CD14-positive monocyte (primary cell): Measurements from ENCODE around the gene PARK7. TPM values are rescaled to one million over a fixed set of nuclear protein-coding genes. Genes with fewer than 3 reads are reported as not detected.
A peak's percentile ranks its signal among the peaks of the same experiment; 100 is the strongest.

Experiments
- DNase-seq, 3 donors: peaks; one replicate each; pipeline ENCODE4 v3.0.0-alpha.2; 2011 to 2022
- H2AFZ ChIP-seq: 2 replicates; pipeline ENCODE4 v1.6.0; 2012; ENCODE audit warnings: mild to moderate bottlenecking, low read depth, low read length, inconsistent platforms; ENCODE audit not compliant: insufficient read depth, poor library complexity, severe bottlenecking
- H3K27ac ChIP-seq, 2 donors: 1 replicate in 1 of 2; 2 replicates in 1 of 2; pipeline ENCODE4 v1.5.1; 2012 to 2013; ENCODE audit warnings: low read length in 2 of 2, control low read depth in 1 of 2, inconsistent platforms in 1 of 2, low read depth in 1 of 2, mild to moderate bottlenecking in 1 of 2
- H3K27me3 ChIP-seq, 2 donors: one replicate each; pipeline versions ENCODE4 v1.6.0 to v1.6.1; 2011 to 2013; ENCODE audit warnings: low read length in 2 of 2; ENCODE audit not compliant: control insufficient read depth in 2 of 2, insufficient read depth in 2 of 2
- H3K36me3 ChIP-seq, 2 donors: replicated peaks in 1 of 2; 1 replicate in 1 of 2; 2 replicates in 1 of 2; pipeline versions ENCODE4 v1.5.1 to v1.6.1; 2012 to 2013; ENCODE audit warnings: low read length in 2 of 2, control low read depth in 1 of 2, inconsistent platforms in 1 of 2, mild to moderate bottlenecking in 1 of 2; ENCODE audit not compliant: insufficient read depth in 2 of 2, control insufficient read depth in 1 of 2
- H3K4me1 ChIP-seq, 2 donors: 1 replicate in 1 of 2; 2 replicates in 1 of 2; pipeline versions ENCODE4 v1.5.1 to v1.6.1; 2012 to 2013; ENCODE audit warnings: low read length in 2 of 2, control low read depth in 1 of 2, inconsistent platforms in 1 of 2, mild to moderate bottlenecking in 1 of 2, moderate library complexity in 1 of 2; ENCODE audit not compliant: insufficient read depth in 2 of 2, control insufficient read depth in 1 of 2
- H3K4me2 ChIP-seq: replicated peaks from 2 replicates; pipeline ENCODE3; 2012; ENCODE audit warnings: low read length, moderate library complexity, mild to moderate bottlenecking; ENCODE audit not compliant: poor library complexity, severe bottlenecking; ENCODE audit errors: extremely low read depth
- H3K4me3 ChIP-seq, 3 experiments: fragments of 200-600 bp in 1 of 3; sonication (generic) in 1 of 3; replicated peaks in 1 of 3; 1 replicate in 2 of 3; 2 replicates in 1 of 3; pipeline ENCODE4 v1.5.1; 2011 to 2013; ENCODE audit warnings: low read length in 3 of 3, mild to moderate bottlenecking in 3 of 3, control low read depth in 2 of 3, low read depth in 2 of 3, inconsistent platforms in 1 of 3, moderate library complexity in 1 of 3
- H3K79me2 ChIP-seq: 2 replicates; pipeline ENCODE4 v1.6.0; 2012; ENCODE audit warnings: mild to moderate bottlenecking, control low read depth, inconsistent platforms, low read length, moderate library complexity; ENCODE audit not compliant: insufficient read depth
- H3K9ac ChIP-seq: 2 replicates; pipeline ENCODE4 v1.6.0; 2017; ENCODE audit warnings: low read length, mild to moderate bottlenecking; ENCODE audit not compliant: insufficient read depth, poor library complexity, severe bottlenecking
- H3K9me3 ChIP-seq, 2 donors: replicated peaks in 1 of 2; 1 replicate in 1 of 2; 2 replicates in 1 of 2; pipeline versions ENCODE4 v1.5.1 to v1.6.1; 2012 to 2013; ENCODE audit warnings: low read length in 2 of 2, control low read depth in 1 of 2; ENCODE audit not compliant: control insufficient read depth in 1 of 2, insufficient read depth in 1 of 2
- H4K20me1 ChIP-seq: 2 replicates; pipeline ENCODE4 v1.6.0; 2012; ENCODE audit warnings: mild to moderate bottlenecking, low read length, control low read depth, moderate library complexity; ENCODE audit not compliant: insufficient read depth
- H3K27ac Mint-ChIP-seq, 7 donors: one replicate each; pipeline ENCODE4 v1.8.0; 2020; ENCODE audit warnings: mild to moderate bottlenecking in 7 of 7, mixed read lengths in 7 of 7, moderate library complexity in 6 of 7, inconsistent platforms in 2 of 7
- H3K27me3 Mint-ChIP-seq, 3 donors: one replicate each; pipeline ENCODE4 v1.8.0; 2021 to 2022; ENCODE audit warnings: low read depth in 3 of 3, mild to moderate bottlenecking in 3 of 3, mixed read lengths in 3 of 3, moderate library complexity in 3 of 3, inconsistent platforms in 1 of 3
- H3K36me3 Mint-ChIP-seq, 2 donors: one replicate each; pipeline ENCODE4 v1.8.0; 2020; ENCODE audit warnings: mixed read lengths in 2 of 2, inconsistent platforms in 1 of 2, mild to moderate bottlenecking in 1 of 2
- H3K4me1 Mint-ChIP-seq: one replicate; pipeline ENCODE4 v1.8.0; 2020; ENCODE audit warnings: mild to moderate bottlenecking, mixed read lengths
- H3K4me3 Mint-ChIP-seq, 2 donors: one replicate each; pipeline ENCODE4 v1.8.0; 2020; ENCODE audit warnings: mild to moderate bottlenecking in 2 of 2, mixed read lengths in 2 of 2, moderate library complexity in 1 of 2
- H3K9me3 Mint-ChIP-seq, 7 donors: one replicate each; pipeline ENCODE4 v1.8.0; 2020 to 2022; ENCODE audit warnings: mixed read lengths in 7 of 7, mild to moderate bottlenecking in 6 of 7, moderate library complexity in 6 of 7, inconsistent platforms in 2 of 7
- WGBS: methylation state at CpG from one replicate; pipeline ENCODE4 v1.1.5; 2013; ENCODE audit warnings: missing lambda C conversion rate; ENCODE audit not compliant: insufficient coverage; 5-methylcytosine and 5-hydroxymethylcytosine counted together
- intact Hi-C, 2 donors: fragments of 100-400 bp; cut with micrococcal nuclease; formaldehyde crosslinking; loops; one replicate each; pipeline versions ENCODE4 v1.15.0 to v1.15.1; 2023
- polyA minus RNA-seq: library from RNA; depleted of rRNA, polyadenylated mRNA; stranded (reverse); fragments of >200 nt; gene quantifications from 2 replicates; pipeline ENCODE4 v1.2.3, GENCODE V29; 2012
- polyA plus RNA-seq, 3 donors: library from polyadenylated mRNA; depleted of rRNA in 1 of 3; unstranded in 2 of 3; stranded (reverse) in 1 of 3; fragments of 300-500 nt in 2 of 3; fragments of >200 nt in 1 of 3; fragmentation: Illumina TruSeq in 2 of 3; gene quantifications; 1 replicate in 2 of 3; 2 replicates in 1 of 3; pipeline ENCODE4 v1.2.3, GENCODE V29; 2012 to 2021
- total RNA-seq, 12 experiments: library from RNA in 1 of 12; stranded (reverse) in 1 of 12; fragments of 120-200 nt in 1 of 12; gene quantifications; one replicate each; pipeline ENCODE4 v1.2.4 and lab custom pipeline; 2013 to 2026; ENCODE audit warnings: mixed read lengths in 6 of 12, inconsistent platforms in 1 of 12
- TF ChIP-seq, protein P1 (sequence below): fragments of 200-600 bp; IDR thresholded peaks from one replicate; pipeline ENCODE4 v1.8.0; 2022; ENCODE audit warnings: antibody characterized with exemption, mild to moderate bottlenecking

Gene PARK7
- 203 TPM for total RNA-seq (2013)
- polyA plus RNA-seq, result 100 to 1,000 TPM; 116 to 391 (median 353) TPM
- 35.9 and 48.2 TPM in 2 replicates for polyA minus RNA-seq
- total RNA-seq (lab: John Stamatoyannopoulos, UW), result 17.3 to 58.0 (median 42.8) reads per million in 11 experiments

- Histone ChIP-seq H3K79me2 (peaks cover 51% of the 10 kb centered on the region), H3K9ac (peak within 1 kb of the TSS; percentile 94), H3K27ac (peak within 1 kb of the TSS; percentile 88 to 96), H3K4me1 (peaks cover 25 to 29% of the 10 kb centered on the region in 2 donors), H3K4me3 (peak within 1 kb of the TSS; percentile 54 to 93 (median 76)), H3K9me3 (no peaks in the 10 kb centered on the region), H3K36me3 (peaks cover 31 to 35% of the 10 kb centered on the region in 2 donors), H3K4me2 (peak within 1 kb of the TSS; percentile 99), H4K20me1 (peaks cover 17% of the 10 kb centered on the region), H2AFZ (peak within 1 kb of the TSS; percentile 82), H3K27me3 (no peaks in the 10 kb centered on the region)
- Mint-ChIP-seq H3K9me3 (peaks cover 0 to 2% (median 0%) of the 10 kb centered on the region in 7 donors), H3K36me3 (peaks cover 33 to 36% of the 10 kb centered on the region in 2 donors), H3K27ac (peak within 1 kb of the TSS; percentile 95 to 99 (median 98)), H3K4me3 (peak within 1 kb of the TSS; percentile 96 to 99), H3K4me1 (peaks cover 22% of the 10 kb centered on the region), H3K27me3 (peaks cover 0 to 3% (median 0%) of the 10 kb centered on the region in 3 donors)
- DNase-seq, result peak; percentile 99 to 100 (median 99)
- intact Hi-C loops, result loop anchor here (5.0 to 10.0 kb wide), 2 partner anchors 179 to 187 kb away; partner anchors contain the start of genes PER3 (in 1 of the 2) and VAMP3 (in 1 of the 2)
- TF ChIP-seq, protein P1, sequence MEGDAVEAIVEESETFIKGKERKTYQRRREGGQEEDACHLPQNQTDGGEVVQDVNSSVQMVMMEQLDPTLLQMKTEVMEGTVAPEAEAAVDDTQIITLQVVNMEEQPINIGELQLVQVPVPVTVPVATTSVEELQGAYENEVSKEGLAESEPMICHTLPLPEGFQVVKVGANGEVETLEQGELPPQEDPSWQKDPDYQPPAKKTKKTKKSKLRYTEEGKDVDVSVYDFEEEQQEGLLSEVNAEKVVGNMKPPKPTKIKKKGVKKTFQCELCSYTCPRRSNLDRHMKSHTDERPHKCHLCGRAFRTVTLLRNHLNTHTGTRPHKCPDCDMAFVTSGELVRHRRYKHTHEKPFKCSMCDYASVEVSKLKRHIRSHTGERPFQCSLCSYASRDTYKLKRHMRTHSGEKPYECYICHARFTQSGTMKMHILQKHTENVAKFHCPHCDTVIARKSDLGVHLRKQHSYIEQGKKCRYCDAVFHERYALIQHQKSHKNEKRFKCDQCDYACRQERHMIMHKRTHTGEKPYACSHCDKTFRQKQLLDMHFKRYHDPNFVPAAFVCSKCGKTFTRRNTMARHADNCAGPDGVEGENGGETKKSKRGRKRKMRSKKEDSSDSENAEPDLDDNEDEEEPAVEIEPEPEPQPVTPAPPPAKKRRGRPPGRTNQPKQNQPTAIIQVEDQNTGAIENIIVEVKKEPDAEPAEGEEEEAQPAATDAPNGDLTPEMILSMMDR, result peak; percentile 44
- under 1% methylated on average over 81 of the region's 81 CpGs for WGBS
Observed at GRCh38 chr1:7961216-7962013, at the start of gene PARK7. PARK7 (plus strand) TSS chr1:7961711; CDS start chr1:7962786, 1,075 bp downstream.

DNA sequence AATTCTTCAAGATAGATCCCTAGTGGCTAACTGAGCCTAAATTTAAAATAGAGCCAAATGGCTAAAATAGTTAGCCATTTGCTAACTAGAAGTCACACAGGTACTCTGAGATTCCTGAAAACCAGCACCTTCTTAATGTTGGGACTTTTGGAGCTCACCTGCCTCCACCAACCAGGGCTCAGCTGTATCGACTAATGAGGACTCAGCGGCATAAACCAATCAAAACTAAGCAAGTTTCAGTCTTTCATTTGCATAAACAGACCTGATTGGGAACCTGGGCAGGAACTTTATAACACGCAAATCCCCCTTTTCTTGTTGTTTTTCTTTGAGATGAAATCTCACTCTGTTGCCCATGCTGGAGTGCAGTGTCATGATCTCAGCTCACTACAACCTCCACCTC is 49.4 kb upstream of the PARK7 start:
- no peak overlapping the region for H3K27ac Mint-ChIP-seq
- Histone ChIP-seq H3K9ac (no peak overlapping the region), H3K4me1 (no peaks in the 10 kb centered on the region), H3K27me3 (no peaks in the 10 kb centered on the region), H3K36me3 (no peaks in the 10 kb centered on the region), H3K9me3 (no peaks in the 10 kb centered on the region), H2AFZ (no peak overlapping the region), H3K4me3 (no peak overlapping the region), H3K79me2 (no peaks in the 10 kb centered on the region), H3K27ac (no peak overlapping the region), H3K4me2 (no peak overlapping the region), H4K20me1 (no peaks in the 10 kb centered on the region)
- H3K4me3 Mint-ChIP-seq, result no peak overlapping the region
- peaks cover 1 to 11% (median 6%) of the 10 kb centered on the region in 3 donors for H3K27me3 Mint-ChIP-seq
- peaks cover 12% of the 10 kb centered on the region for H3K4me1 Mint-ChIP-seq
- TF ChIP-seq, protein P1, result no peak
- H3K9me3 Mint-ChIP-seq, result peaks cover 0 to 3% (median 0%) of the 10 kb centered on the region in 7 donors
- intact Hi-C loops, result no loop called here
- H3K36me3 Mint-ChIP-seq, result no peaks in the 10 kb centered on the region
- WGBS, result 100% methylated on average over 2 of the region's 3 CpGs
- no peak for DNase-seq
